ENCODE data around the gene DNAH3. TPM values are rescaled to one million over a fixed set of nuclear protein-coding genes. Genes with fewer than 3 reads are reported as not detected.

DNAH3 gene
- total and polyA plus RNA-seq, 2 of the 8 experiments (the other 6 are each of a cell fraction or from before 2014, with no cell fraction given) = 0.57 to 0.71 TPM

DNA sequence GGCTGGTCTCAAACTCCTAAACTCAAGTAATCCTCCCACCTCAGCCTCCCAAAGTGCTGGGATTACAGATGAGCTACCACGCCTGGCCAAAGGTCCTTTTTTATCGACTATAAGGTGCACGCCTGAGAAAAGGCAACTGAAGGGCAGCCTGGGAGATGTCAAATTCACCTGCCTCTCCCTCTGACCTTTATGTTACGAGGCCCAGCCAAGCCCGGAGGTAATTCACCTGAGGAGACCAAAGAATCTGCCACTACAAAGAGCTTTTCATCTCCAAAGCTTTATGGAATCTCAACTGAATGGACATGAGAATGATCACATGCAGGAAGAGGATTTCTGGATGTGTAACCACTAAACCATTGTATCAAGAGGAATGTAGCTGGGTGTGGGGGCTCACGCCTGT lies 212.9 kb downstream of the DNAH3 start:
- no peak overlapping the region for H2BK12ac ChIP-seq (ENCODE audit: low read depth, low read length)
- no peak overlapping the region for H3K56ac ChIP-seq (replicated peaks; ENCODE audit: insufficient read length, low read depth, low read length)
- H3K4me3 ChIP-seq (ENCODE audit: extremely low read depth in 1 of 4, insufficient read depth in 2 of 4, low read depth in 3 of 4, low read length in 4 of 4) = no peak overlapping the region
- H2BK15ac ChIP-seq (ENCODE audit: low read length) = no peak overlapping the region
- H3K4ac ChIP-seq (replicated peaks; ENCODE audit: insufficient read length, low read depth, low read length) = no peak overlapping the region
- H3K9ac ChIP-seq (replicated peaks in 1 of 4; ENCODE audit: extremely low read depth in 1 of 4, low read depth in 3 of 4, low read length in 3 of 4) = no peak overlapping the region
- no peaks in the 10 kb centered on the region for H4K20me1 ChIP-seq (replicated peaks in 1 of 2; ENCODE audit: control insufficient read depth in 1 of 2, insufficient read depth in 2 of 2, low read length in 2 of 2)
- no peak for FAIRE-seq
- no peak overlapping the region for H4K91ac ChIP-seq (replicated peaks; ENCODE audit: insufficient read length, low read length)
- no peak overlapping the region for H3K27ac ChIP-seq (ENCODE audit: low read depth, low read length)
- no peak overlapping the region for H4K5ac ChIP-seq (ENCODE audit: insufficient read length, low read depth, low read length)
- H2BK20ac ChIP-seq (ENCODE audit: low read length) = no peak overlapping the region
- H3K4me2 ChIP-seq (ENCODE audit: insufficient read depth in 1 of 2, low read depth in 2 of 2, low read length in 2 of 2) = no peak overlapping the region
- H2BK120ac ChIP-seq (replicated peaks; ENCODE audit: low read depth, low read length) = no peak overlapping the region
- no peak overlapping the region for H2BK5ac ChIP-seq (ENCODE audit: low read depth, low read length)
- peaks cover 0 to 2% of the 10 kb centered on the region in 2 experiments; a peak in 1 of 4 replicates for H3K9me3 ChIP-seq (ENCODE audit: insufficient read depth in 2 of 2, low read depth in 1 of 2, low read length in 1 of 2)
- no peak overlapping the region for H3K18ac ChIP-seq (ENCODE audit: extremely low read depth, low read length)
- no peaks in the 10 kb centered on the region for H3K4me1 ChIP-seq (replicated peaks in 1 of 4; ENCODE audit: control insufficient read depth in 3 of 4, insufficient read depth in 4 of 4, low read length in 3 of 4)
- H3K36me3 ChIP-seq (ENCODE audit: control insufficient read depth in 2 of 4, insufficient read depth in 4 of 4, low read length in 3 of 4) = no peaks in the 10 kb centered on the region
- no peaks in the 10 kb centered on the region for H3K27me3 ChIP-seq (replicated peaks in 1 of 4; ENCODE audit: control insufficient read depth in 3 of 4, extremely low read depth in 1 of 4, insufficient read depth in 3 of 4, low read length in 3 of 4)
- ChIA-PET POLR2A (ENCODE audit: partially characterized antibody) (no interaction called here), CTCF (ENCODE audit: partially characterized antibody) (interaction anchor here (0.9 to 1.7 kb wide), 6 partner anchors 10 to 84 kb away, joined by 3 to 6 read pairs (median 3); no protein-coding TSS in a partner anchor)
- no peak overlapping the region for H2AK5ac ChIP-seq (ENCODE audit: low read depth, low read length)
- DNase-seq (ENCODE audit: low read depth in 1 of 2, low spot score in 2 of 2) = no peak
- H3K23ac ChIP-seq (ENCODE audit: insufficient read length) = no peak overlapping the region
- no peaks in the 10 kb centered on the region for H3K79me1 ChIP-seq (ENCODE audit: low read depth, low read length)
- H2AFZ ChIP-seq (ENCODE audit: low read length) = no peak overlapping the region
- H3K23me2 ChIP-seq (ENCODE audit: low read depth, low read length) = 0 out of 2 replicates have a peak, but pooled peaks cover 2% of the 10 kb centered on the region
- H4K8ac ChIP-seq (ENCODE audit: extremely low read depth, insufficient read depth, low read length) = no peak overlapping the region
- 87% methylated on average over 6 of the region's 6 CpGs; no CpG with 5 or more reads in 1 of the 2 experiments for WGBS, 2 experiments (ENCODE audit: extremely low coverage in 1 of 2, insufficient coverage in 1 of 2, insufficient read length in 1 of 2, insufficient replicate concordance in 2 of 2, low coverage in 1 of 2, low lambda C conversion rate in 2 of 2, missing lambda C conversion rate in 1 of 2)
- no peaks in the 10 kb centered on the region for H3K79me2 ChIP-seq (ENCODE audit: control insufficient read depth in 1 of 2, insufficient read depth in 2 of 2, low read length in 2 of 2)
- no peak overlapping the region for H3K14ac ChIP-seq (ENCODE audit: insufficient read length)
- TF ChIP-seq KDM4A (IDR thresholded peaks at IDR 0.05; ENCODE audit: low read depth, low read length, severe bottlenecking) (no peak), TEAD4 (IDR thresholded peaks at IDR 0.05; ENCODE audit: low read depth, low read length) (no peak), KDM5A (IDR thresholded peaks at IDR 0.05; ENCODE audit: low read length) (no peak), KDM1A (IDR thresholded peaks at IDR 0.05; ENCODE audit: borderline replicate concordance, low read length) (no peak), TAF1 (IDR thresholded peaks at IDR 0.05; ENCODE audit: low read depth, low read length) (no peak), CBX8 (IDR thresholded peaks at IDR 0.05; ENCODE audit: borderline replicate concordance, low read depth, low read length) (no peak), POU5F1 (IDR thresholded peaks at IDR 0.05; ENCODE audit: low read depth, low read length) (no peak), NRF1 (IDR thresholded peaks at IDR 0.05; ENCODE audit: low read depth, low read length) (no peak), TCF12 (IDR thresholded peaks at IDR 0.05; ENCODE audit: low read depth, low read length) (no peak), HDAC2 (IDR thresholded peaks at IDR 0.05; ENCODE audit: borderline replicate concordance in 1 of 2, low read depth in 2 of 2, low read length in 2 of 2) (no peak)
- TF ChIP-seq, protein P1, sequence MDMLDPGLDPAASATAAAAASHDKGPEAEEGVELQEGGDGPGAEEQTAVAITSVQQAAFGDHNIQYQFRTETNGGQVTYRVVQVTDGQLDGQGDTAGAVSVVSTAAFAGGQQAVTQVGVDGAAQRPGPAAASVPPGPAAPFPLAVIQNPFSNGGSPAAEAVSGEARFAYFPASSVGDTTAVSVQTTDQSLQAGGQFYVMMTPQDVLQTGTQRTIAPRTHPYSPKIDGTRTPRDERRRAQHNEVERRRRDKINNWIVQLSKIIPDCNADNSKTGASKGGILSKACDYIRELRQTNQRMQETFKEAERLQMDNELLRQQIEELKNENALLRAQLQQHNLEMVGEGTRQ (IDR thresholded peaks at IDR 0.05; ENCODE audit: low read length) = no peak

Data from H1 (cell line).